Gastroesophageal sphincter (tissue), 3 donors: ENCODE data around the gene KHDC1.

Source experiments
- EP300 ChIP-seq: sonication (generic); formaldehyde crosslinking; IDR thresholded peaks from one replicate; pipeline ENCODE4 v1.6.1; 2017; ENCODE audit warnings: antibody characterized with exemption, mild to moderate bottlenecking
- POLR2A ChIP-seq, 2 donors: fragments of 450-650 bp; IDR thresholded peaks; one replicate each; pipeline ENCODE4 v1.6.1; 2017; ENCODE audit warnings: antibody characterized with exemption in 2 of 2, mild to moderate bottlenecking in 2 of 2, moderate library complexity in 1 of 2
- POLR2AphosphoS5 ChIP-seq: sonication (generic); formaldehyde crosslinking; IDR thresholded peaks from one replicate; pipeline ENCODE4 v1.6.1; 2017; ENCODE audit warnings: antibody characterized with exemption
- TF ChIP-seq, protein P1 (sequence below), 4 experiments: fragments of 200-600 bp in 2 of 4; fragments of 450-650 bp in 2 of 4; sonication (generic) in 1 of 4; IDR thresholded peaks; one replicate each; pipeline ENCODE4 v1.5.1; 2017 to 2019; ENCODE audit warnings: antibody characterized with exemption in 4 of 4, mild to moderate bottlenecking in 2 of 4, moderate library complexity in 2 of 4

DNA sequence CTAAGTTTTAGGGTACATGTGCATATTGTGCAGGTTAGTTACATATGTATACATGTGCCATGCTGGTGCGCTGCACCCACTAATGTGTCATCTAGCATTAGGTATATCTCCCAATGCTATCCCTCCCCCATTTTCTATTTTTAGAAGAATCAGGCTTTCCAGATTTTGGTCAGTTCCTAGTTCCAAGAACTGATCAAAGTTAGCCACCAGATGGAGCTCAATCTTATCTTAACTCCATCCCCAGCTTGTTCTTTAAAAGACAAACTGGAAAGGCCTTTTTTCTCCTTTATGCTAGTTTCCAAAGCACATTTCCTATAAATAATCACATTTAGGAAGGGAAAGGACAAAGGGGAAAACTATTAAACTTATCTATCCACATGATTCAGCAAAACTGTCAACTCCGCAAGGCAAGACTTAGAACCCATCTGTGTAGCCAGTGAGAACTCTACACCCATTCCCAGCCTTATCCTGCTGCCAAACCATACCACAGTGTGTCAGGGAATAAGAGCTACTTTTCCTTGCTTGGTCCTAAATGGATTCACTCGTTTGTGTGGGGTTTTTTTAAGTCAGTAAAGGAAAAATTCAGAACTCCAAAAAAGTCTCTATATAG, 22.8 kb upstream of the KHDC1 start:
- TF ChIP-seq, protein P1, sequence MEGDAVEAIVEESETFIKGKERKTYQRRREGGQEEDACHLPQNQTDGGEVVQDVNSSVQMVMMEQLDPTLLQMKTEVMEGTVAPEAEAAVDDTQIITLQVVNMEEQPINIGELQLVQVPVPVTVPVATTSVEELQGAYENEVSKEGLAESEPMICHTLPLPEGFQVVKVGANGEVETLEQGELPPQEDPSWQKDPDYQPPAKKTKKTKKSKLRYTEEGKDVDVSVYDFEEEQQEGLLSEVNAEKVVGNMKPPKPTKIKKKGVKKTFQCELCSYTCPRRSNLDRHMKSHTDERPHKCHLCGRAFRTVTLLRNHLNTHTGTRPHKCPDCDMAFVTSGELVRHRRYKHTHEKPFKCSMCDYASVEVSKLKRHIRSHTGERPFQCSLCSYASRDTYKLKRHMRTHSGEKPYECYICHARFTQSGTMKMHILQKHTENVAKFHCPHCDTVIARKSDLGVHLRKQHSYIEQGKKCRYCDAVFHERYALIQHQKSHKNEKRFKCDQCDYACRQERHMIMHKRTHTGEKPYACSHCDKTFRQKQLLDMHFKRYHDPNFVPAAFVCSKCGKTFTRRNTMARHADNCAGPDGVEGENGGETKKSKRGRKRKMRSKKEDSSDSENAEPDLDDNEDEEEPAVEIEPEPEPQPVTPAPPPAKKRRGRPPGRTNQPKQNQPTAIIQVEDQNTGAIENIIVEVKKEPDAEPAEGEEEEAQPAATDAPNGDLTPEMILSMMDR (IDR thresholded peaks at IDR 0.05): peak in 3 of 4 experiments; percentile 27 to 49 (median 34)
- no peak for TF ChIP-seq POLR2AphosphoS5
- TF ChIP-seq EP300: no peak
- TF ChIP-seq POLR2A (IDR thresholded peaks at IDR 0.05): no peak
